Activated naive CD8-positive, alpha-beta T cell treated with anti-CD3 and anti-CD28 coated beads, Interleukin-2, amount 10 ng/mL, durations not matched to agents 7 days and 5 days (primary cell): ENCODE measurements around the gene IGSF8. TPM values are rescaled to one million over a fixed set of nuclear protein-coding genes. Genes with fewer than 3 reads are reported as not detected.

Experiments used
- ATAC-seq: fragments of 150-1000 bp; cut with Tn5 transposase; one replicate; pipeline ENCODE4 v1.10.0; 2021; ENCODE audit warnings: low read depth, moderate library complexity
- POLR2A ChIA-PET: fragments of 350-600 bp; sonication (Branson Sonifier 250); formaldehyde crosslinking; loops from one replicate; lab custom pipeline; 2021; ENCODE audit warnings: antibody characterized with exemption; lab: Charles Lee
- DNase-seq: peaks from one replicate; pipeline ENCODE4 v3.0.0; 2021
- H3K27ac Mint-ChIP-seq: one replicate; pipeline ENCODE4 v1.8.0; 2022; ENCODE audit warnings: mild to moderate bottlenecking, mixed read lengths
- H3K27me3 Mint-ChIP-seq: one replicate; pipeline ENCODE4 v1.8.0; 2022; ENCODE audit warnings: mild to moderate bottlenecking, moderate library complexity, mixed read lengths
- H3K36me3 Mint-ChIP-seq: one replicate; pipeline ENCODE4 v1.8.0; 2021; ENCODE audit warnings: mild to moderate bottlenecking, mixed read lengths
- H3K4me1 Mint-ChIP-seq: one replicate; pipeline ENCODE4 v1.8.0; 2021; ENCODE audit warnings: mixed read lengths
- H3K4me3 Mint-ChIP-seq: one replicate; pipeline ENCODE4 v1.8.0; 2022; ENCODE audit warnings: mild to moderate bottlenecking, moderate library complexity, mixed read lengths
- H3K9me3 Mint-ChIP-seq: one replicate; pipeline ENCODE4 v1.8.0; 2021; ENCODE audit warnings: mixed read lengths
- total RNA-seq, 2 experiments: library from RNA; stranded (reverse); gene quantifications; one replicate each; pipeline ENCODE4 v1.2.3, GENCODE V29; 2021

The IGSF8 gene
- total RNA-seq, 2 experiments from 2014 or later, result 39.8 to 44.6 TPM

GRCh38 chr1:160085686-160086455, 12.5 kb downstream of the IGSF8 start:
- peaks cover 18% of the 10 kb centered on the region for H3K27me3 Mint-ChIP-seq
- H3K36me3 Mint-ChIP-seq, result peaks cover 8% of the 10 kb centered on the region
- H3K9me3 Mint-ChIP-seq, result no peaks in the 10 kb centered on the region
- peak; percentile 68 for ATAC-seq
- peak overlapping the region; percentile 30 for H3K27ac Mint-ChIP-seq
- POLR2A ChIA-PET, result interaction anchor here (0.5 to 1.0 kb wide), 2 partner anchors 39 to 164 kb away, joined by 3 read pairs; no protein-coding TSS in a partner anchor
- H3K4me3 Mint-ChIP-seq, result no peak overlapping the region
- DNase-seq, result peak; percentile 85
- peaks cover 12% of the 10 kb centered on the region for H3K4me1 Mint-ChIP-seq

GRCh38 chr1:160084771-160085321, 13.6 kb downstream of the IGSF8 start:
- DNase-seq, result no peak
- H3K4me1 Mint-ChIP-seq, result peaks cover 12% of the 10 kb centered on the region
- H3K4me3 Mint-ChIP-seq, result no peak overlapping the region
- H3K27me3 Mint-ChIP-seq, result peaks cover 28% of the 10 kb centered on the region
- peaks cover 8% of the 10 kb centered on the region for H3K36me3 Mint-ChIP-seq
- no peaks in the 10 kb centered on the region for H3K9me3 Mint-ChIP-seq
- H3K27ac Mint-ChIP-seq, result no peak overlapping the region
- ATAC-seq, result no peak
- POLR2A ChIA-PET, result interaction anchor here (1.0 to 1.1 kb wide), 2 partner anchors 14 to 38 kb away, joined by 3 read pairs; no protein-coding TSS in a partner anchor

DNA sequence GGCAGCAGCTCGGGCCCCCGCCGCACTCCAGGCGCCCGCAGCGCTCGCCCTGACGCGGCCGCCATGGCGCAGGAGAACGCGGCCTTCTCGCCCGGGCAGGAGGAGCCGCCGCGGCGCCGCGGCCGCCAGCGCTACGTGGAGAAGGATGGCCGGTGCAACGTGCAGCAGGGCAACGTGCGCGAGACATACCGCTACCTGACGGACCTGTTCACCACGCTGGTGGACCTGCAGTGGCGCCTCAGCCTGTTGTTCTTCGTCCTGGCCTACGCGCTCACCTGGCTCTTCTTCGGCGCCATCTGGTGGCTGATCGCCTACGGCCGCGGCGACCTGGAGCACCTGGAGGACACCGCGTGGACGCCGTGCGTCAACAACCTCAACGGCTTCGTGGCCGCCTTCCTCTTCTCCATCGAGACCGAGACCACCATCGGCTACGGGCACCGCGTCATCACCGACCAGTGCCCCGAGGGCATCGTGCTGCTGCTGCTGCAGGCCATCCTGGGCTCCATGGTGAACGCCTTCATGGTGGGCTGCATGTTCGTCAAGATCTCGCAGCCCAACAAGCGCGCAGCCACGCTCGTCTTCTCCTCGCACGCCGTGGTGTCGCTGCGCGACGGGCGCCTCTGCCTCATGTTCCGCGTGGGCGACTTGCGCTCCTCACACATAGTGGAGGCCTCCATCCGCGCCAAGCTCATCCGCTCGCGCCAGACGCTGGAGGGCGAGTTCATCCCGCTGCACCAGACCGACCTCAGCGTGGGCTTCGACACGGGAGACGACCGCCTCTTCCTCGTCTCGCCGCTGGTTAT, 14.2 kb downstream of the IGSF8 start:
- H3K4me1 Mint-ChIP-seq, result peaks cover 12% of the 10 kb centered on the region
- H3K27ac Mint-ChIP-seq, result no peak overlapping the region
- peak; percentile 76 for ATAC-seq

DNA sequence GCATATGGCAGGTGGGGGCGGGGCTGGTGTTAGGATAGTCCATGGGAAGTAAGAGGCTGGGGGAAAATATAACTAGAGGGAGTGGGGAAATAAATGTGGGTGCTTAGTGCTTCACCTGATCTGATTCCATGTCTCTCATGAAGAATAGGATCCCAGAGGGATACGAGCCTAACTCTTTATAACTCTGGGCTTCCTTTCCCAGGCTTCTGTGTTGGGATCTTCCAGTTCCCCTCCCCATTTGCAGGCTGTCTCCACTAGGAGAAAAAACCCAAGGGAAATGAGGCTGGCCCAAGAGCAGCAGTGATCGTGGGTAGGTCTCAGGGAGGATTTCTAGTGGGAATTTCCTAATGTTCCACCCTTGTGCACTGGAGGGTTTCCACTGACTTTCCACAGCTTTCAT, 15.5 kb downstream of the IGSF8 start:
- ATAC-seq, result no peak
- POLR2A ChIA-PET, result no interaction called here
- no peaks in the 10 kb centered on the region for H3K9me3 Mint-ChIP-seq

More for the DNA sequence above, 14.2 kb downstream of the IGSF8 start:
- peak; percentile 81 for DNase-seq
- no peaks in the 10 kb centered on the region for H3K9me3 Mint-ChIP-seq
- POLR2A ChIA-PET, result interaction anchor here (1.1 kb wide), 1 partner anchor 15 kb away, joined by 3 read pairs; no protein-coding TSS in a partner anchor
- H3K36me3 Mint-ChIP-seq, result peaks cover 8% of the 10 kb centered on the region
- peaks cover 32% of the 10 kb centered on the region for H3K27me3 Mint-ChIP-seq
- peak overlapping the region; percentile 62 for H3K4me3 Mint-ChIP-seq

DNA sequence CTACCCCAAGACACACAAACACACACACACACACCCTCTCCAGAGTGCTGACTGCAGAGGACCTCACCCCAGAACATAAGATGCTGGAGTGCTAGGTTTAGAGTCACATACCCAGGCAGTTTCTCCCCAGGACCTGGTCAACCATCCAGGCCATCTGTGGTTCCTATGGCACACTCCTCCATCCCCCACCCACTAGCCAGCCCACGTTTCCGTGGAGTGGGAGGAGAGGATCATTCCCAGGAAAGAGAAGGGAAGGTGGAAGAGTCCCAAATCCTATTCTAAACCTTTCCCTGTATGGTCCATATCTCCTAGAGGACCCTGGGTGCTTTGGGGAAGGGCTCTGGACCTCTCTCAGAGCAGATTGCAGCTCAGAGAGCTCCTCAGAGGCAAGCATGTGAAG, 15.9 kb downstream of the IGSF8 start:
- no peak for ATAC-seq
- Mint-ChIP-seq H3K27ac (no peak overlapping the region), H3K4me3 (no peak overlapping the region), H3K9me3 (no peaks in the 10 kb centered on the region), H3K36me3 (peaks cover 6% of the 10 kb centered on the region), H3K27me3 (peaks cover 39% of the 10 kb centered on the region), H3K4me1 (peaks cover 15% of the 10 kb centered on the region)
- POLR2A ChIA-PET, result no interaction called here
- no peak for DNase-seq

More for the DNA sequence above, 15.5 kb downstream of the IGSF8 start:
- Mint-ChIP-seq H3K36me3 (peaks cover 7% of the 10 kb centered on the region), H3K4me1 (peaks cover 15% of the 10 kb centered on the region), H3K27me3 (peaks cover 39% of the 10 kb centered on the region), H3K27ac (no peak overlapping the region), H3K4me3 (peak overlapping the region; percentile 13)
- DNase-seq, result no peak

GRCh38 chr1:160081261-160081936, 17.0 kb downstream of the IGSF8 start, which contains the start of gene KCNJ9:
Gene KCNJ9, plus strand, starts transcription at chr1:160081538. Its CDS starts 2,493 bp downstream, at chr1:160084031.
- H3K27ac Mint-ChIP-seq, result no peak within 1 kb of the TSS
- DNase-seq, result no peak
- peaks cover 48% of the 10 kb centered on the region for H3K27me3 Mint-ChIP-seq
- no peak for ATAC-seq
- H3K4me3 Mint-ChIP-seq, result no peak within 1 kb of the TSS
- H3K4me1 Mint-ChIP-seq, result peaks cover 15% of the 10 kb centered on the region
- POLR2A ChIA-PET, result no interaction called here
- no peaks in the 10 kb centered on the region for H3K9me3 Mint-ChIP-seq
- peaks cover 6% of the 10 kb centered on the region for H3K36me3 Mint-ChIP-seq

- no peaks in the 10 kb centered on the region for H3K9me3 Mint-ChIP-seq
- peaks cover 3% of the 10 kb centered on the region for H3K36me3 Mint-ChIP-seq
- H3K4me3 Mint-ChIP-seq, result no peak overlapping the region
- H3K27me3 Mint-ChIP-seq, result peaks cover 48% of the 10 kb centered on the region
- DNase-seq (no peak), ATAC-seq (no peak)
- no peak overlapping the region for H3K27ac Mint-ChIP-seq
- peaks cover 10% of the 10 kb centered on the region for H3K4me1 Mint-ChIP-seq
- POLR2A ChIA-PET, result no interaction called here
Observed at GRCh38 chr1:160080381-160081100, 17.9 kb downstream of the IGSF8 start.

DNA sequence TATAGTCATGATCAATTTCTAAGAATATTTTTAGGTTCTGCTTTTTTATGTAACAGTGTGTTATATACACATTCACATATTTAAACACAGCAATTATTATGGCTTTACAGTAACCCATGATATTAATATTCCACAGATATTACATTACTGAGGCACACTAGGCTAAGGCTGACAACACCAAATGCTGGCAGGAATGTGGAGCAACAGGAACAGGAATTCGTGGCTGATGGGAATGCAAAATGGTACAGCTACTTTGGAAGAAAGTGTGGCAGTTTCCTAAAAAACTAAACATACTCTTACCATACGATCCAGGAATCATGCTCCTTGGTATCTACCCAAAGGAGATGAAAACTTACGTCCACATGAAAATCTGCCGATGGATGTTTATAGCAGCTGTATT, 19.0 kb downstream of the IGSF8 start:
- peaks cover 10% of the 10 kb centered on the region for H3K4me1 Mint-ChIP-seq
- POLR2A ChIA-PET, result interaction anchor here (0.8 kb wide), 1 partner anchor 33 kb away, joined by 3 read pairs; no protein-coding TSS in a partner anchor
- no peaks in the 10 kb centered on the region for H3K36me3 Mint-ChIP-seq
- peaks cover 55% of the 10 kb centered on the region for H3K27me3 Mint-ChIP-seq
- no peak overlapping the region for H3K27ac Mint-ChIP-seq
- H3K4me3 Mint-ChIP-seq, result no peak overlapping the region
- ATAC-seq (no peak), DNase-seq (no peak)
- H3K9me3 Mint-ChIP-seq, result no peaks in the 10 kb centered on the region

DNA sequence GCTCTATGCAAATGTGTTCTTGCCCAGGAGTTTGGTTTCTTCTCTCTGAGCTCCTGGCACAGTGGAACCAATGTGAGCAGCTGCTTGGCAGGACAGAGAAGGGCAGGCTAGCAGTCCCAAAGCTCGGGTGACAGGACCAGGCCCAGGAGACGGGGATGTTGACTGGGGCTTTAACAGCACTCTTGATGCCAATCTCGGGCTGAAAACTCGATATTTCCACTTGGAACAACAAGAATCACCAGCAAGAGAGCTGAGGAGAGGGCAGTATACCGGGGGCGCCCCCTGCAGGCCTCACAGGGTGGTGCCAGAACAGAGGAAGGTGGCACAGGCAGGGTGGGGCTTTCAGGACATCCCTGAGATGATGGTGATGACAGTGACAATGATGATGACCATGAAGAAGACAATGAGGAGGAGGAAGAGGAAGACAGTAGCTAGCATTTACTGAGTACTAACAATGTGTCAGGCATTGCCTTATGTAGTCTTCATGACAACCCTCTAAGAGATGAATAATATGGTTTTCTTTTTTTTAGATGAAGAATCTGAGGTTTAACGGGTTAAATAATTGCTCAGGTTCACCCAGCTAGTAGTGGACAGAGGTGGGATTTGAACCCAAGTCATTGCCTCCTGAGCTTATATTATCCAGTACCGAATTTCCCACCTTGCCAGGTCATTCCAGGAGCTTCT, 19.8 kb downstream of the IGSF8 start:
- Mint-ChIP-seq H3K27ac (no peak overlapping the region), H3K36me3 (no peaks in the 10 kb centered on the region), H3K27me3 (peaks cover 55% of the 10 kb centered on the region), H3K4me3 (no peak overlapping the region), H3K4me1 (peaks cover 6% of the 10 kb centered on the region), H3K9me3 (no peaks in the 10 kb centered on the region)
- POLR2A ChIA-PET, result interaction anchor here (0.8 to 1.1 kb wide), 3 partner anchors 32 to 48 kb away, joined by 3 to 4 read pairs (median 3); no protein-coding TSS in a partner anchor
- peak; percentile 89 for ATAC-seq
- DNase-seq, result peak; percentile 78

GRCh38 chr1:160077486-160077885, 20.9 kb downstream of the IGSF8 start:
- Mint-ChIP-seq H3K27ac (no peak overlapping the region), H3K36me3 (peaks cover 2% of the 10 kb centered on the region), H3K4me3 (no peak overlapping the region), H3K4me1 (peaks cover 6% of the 10 kb centered on the region), H3K27me3 (peaks cover 56% of the 10 kb centered on the region), H3K9me3 (no peaks in the 10 kb centered on the region)
- POLR2A ChIA-PET, result interaction anchor here (1.0 kb wide), 1 partner anchor 32 kb away, joined by 4 read pairs; no protein-coding TSS in a partner anchor
- DNase-seq, result no peak
- no peak for ATAC-seq

DNA sequence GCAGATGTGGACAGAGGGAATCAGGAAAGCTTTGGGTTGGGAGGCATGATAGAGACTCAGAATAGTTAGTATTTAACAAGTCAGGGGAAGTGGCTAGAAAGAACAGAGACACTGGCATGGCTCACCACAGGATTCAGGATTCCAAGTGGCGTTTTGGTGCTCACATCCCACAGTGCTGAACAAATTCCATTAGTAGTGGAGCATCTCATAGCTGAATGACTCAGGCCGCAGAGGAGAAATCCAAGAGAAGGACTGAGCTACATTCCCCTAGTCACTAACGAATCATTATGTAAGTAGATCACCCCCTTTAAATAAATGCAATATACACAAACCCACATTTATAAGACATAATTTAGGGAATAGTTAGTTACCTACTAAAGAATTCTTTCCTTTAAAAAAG, 22.1 kb downstream of the IGSF8 start:
- ATAC-seq, result no peak
- H3K27me3 Mint-ChIP-seq, result peaks cover 58% of the 10 kb centered on the region
- DNase-seq, result no peak
- POLR2A ChIA-PET, result no interaction called here
- H3K27ac Mint-ChIP-seq, result no peak overlapping the region
- H3K4me3 Mint-ChIP-seq, result no peak overlapping the region
- peaks cover 2% of the 10 kb centered on the region for H3K36me3 Mint-ChIP-seq
- H3K9me3 Mint-ChIP-seq, result no peaks in the 10 kb centered on the region
- H3K4me1 Mint-ChIP-seq, result peaks cover 12% of the 10 kb centered on the region

- H3K4me1 Mint-ChIP-seq, result peaks cover 10% of the 10 kb centered on the region
- no peak overlapping the region for H3K4me3 Mint-ChIP-seq
- H3K27me3 Mint-ChIP-seq, result peaks cover 56% of the 10 kb centered on the region
- H3K9me3 Mint-ChIP-seq, result no peaks in the 10 kb centered on the region
- ATAC-seq (no peak), DNase-seq (no peak)
- H3K27ac Mint-ChIP-seq, result no peak overlapping the region
- POLR2A ChIA-PET, result no interaction called here
- peaks cover 2% of the 10 kb centered on the region for H3K36me3 Mint-ChIP-seq
Observed at GRCh38 chr1:160075836-160076235, 22.6 kb downstream of the IGSF8 start.
